ENCODE data around the gene STAG1.
"Not testable (repeated sequence)": the region's sequence is repeated elsewhere in the genome, so short reads cannot be mapped to it uniquely, and the experiment has no call there.

Gene STAG1

DNA sequence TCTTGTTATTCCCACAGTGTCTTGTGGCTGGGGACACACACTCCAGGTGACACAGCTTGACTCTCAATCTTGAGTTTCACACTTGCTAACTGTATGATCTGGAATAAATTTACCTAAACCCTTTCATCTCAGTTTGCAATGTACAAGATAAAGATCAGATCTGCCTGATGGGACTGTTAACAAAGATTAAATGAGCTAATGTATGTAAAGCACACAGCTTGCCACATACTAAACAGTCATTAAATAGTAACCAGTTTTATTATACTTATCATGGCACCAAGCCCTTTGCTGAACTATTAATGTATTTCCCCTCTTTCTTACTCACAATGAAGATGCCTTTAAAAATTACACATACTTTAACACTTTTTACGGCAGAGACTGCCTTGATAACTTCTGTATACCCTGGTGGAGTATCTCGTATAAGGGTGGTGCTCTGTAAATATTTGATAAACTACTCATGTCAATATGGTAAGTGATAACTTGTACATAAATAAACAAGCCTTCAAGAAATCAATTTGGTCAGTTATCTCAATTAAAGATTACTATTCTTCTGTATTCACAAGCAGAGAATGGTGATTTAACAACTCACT is 184.5 kb downstream of the STAG1 start:
- Histone ChIP-seq H3K36me3 (no peaks in the 10 kb centered on the region), H3K27ac (no peak overlapping the region), H3K27me3 (ENCODE audit: insufficient read depth, low read depth, severe bottlenecking) (no peaks in the 10 kb centered on the region), H3K9me3 (ENCODE audit: severe bottlenecking) (no peaks in the 10 kb centered on the region), H3K4me3 (ENCODE audit: low read depth, low read length) (no peak overlapping the region)
- TF ChIP-seq, protein P1, sequence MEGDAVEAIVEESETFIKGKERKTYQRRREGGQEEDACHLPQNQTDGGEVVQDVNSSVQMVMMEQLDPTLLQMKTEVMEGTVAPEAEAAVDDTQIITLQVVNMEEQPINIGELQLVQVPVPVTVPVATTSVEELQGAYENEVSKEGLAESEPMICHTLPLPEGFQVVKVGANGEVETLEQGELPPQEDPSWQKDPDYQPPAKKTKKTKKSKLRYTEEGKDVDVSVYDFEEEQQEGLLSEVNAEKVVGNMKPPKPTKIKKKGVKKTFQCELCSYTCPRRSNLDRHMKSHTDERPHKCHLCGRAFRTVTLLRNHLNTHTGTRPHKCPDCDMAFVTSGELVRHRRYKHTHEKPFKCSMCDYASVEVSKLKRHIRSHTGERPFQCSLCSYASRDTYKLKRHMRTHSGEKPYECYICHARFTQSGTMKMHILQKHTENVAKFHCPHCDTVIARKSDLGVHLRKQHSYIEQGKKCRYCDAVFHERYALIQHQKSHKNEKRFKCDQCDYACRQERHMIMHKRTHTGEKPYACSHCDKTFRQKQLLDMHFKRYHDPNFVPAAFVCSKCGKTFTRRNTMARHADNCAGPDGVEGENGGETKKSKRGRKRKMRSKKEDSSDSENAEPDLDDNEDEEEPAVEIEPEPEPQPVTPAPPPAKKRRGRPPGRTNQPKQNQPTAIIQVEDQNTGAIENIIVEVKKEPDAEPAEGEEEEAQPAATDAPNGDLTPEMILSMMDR (IDR thresholded peaks at IDR 0.05; ENCODE audit: low read depth, low read length): no peak
- DNase-seq: no peak

DNA sequence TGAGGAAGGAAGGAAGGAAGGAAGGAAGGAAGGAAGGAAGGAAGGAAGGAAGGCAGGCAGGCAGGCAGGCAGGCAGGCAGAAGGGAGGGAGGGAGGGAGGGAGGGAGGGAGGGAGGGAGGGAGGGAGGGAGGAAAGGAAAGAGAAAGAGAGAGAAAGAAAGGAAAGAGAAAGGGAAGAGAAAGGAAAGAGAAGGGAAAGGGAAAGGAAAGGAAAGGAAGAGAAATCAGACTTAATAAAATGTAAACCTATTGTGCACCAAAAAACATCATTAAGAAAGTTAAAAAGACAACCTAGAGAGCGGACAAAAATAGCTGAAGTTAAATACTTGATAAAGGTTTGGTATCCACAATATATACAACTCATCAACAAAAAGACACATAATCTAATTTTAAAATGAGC is 187.2 kb downstream of the STAG1 start:
- not testable (repeated sequence) for H3K27me3 ChIP-seq (ENCODE audit: insufficient read depth, low read depth, severe bottlenecking); H3K36me3 ChIP-seq; DNase-seq; H3K4me3 ChIP-seq (ENCODE audit: low read depth, low read length); H3K27ac ChIP-seq; H3K9me3 ChIP-seq (ENCODE audit: severe bottlenecking)

GRCh38 chr3:136562026-136562425 is 190.2 kb downstream of the STAG1 start:
- DNase-seq: no peak
- TF ChIP-seq, protein P1 (IDR thresholded peaks at IDR 0.05; ENCODE audit: low read depth, low read length): no peak
- Histone ChIP-seq H3K9me3 (ENCODE audit: severe bottlenecking) (no peaks in the 10 kb centered on the region), H3K4me3 (ENCODE audit: low read depth, low read length) (no peak overlapping the region), H3K36me3 (no peaks in the 10 kb centered on the region), H3K27ac (no peak overlapping the region), H3K27me3 (ENCODE audit: insufficient read depth, low read depth, severe bottlenecking) (no peaks in the 10 kb centered on the region)

GRCh38 chr3:136559896-136560295 is 192.3 kb downstream of the STAG1 start:
- H3K4me3 ChIP-seq (ENCODE audit: low read depth, low read length): no peak overlapping the region
- TF ChIP-seq, protein P1 (IDR thresholded peaks at IDR 0.05; ENCODE audit: low read depth, low read length): no peak
- H3K27me3 ChIP-seq (ENCODE audit: insufficient read depth, low read depth, severe bottlenecking): no peaks in the 10 kb centered on the region
- no peak overlapping the region for H3K27ac ChIP-seq
- DNase-seq: no peak
- no peaks in the 10 kb centered on the region for H3K9me3 ChIP-seq (ENCODE audit: severe bottlenecking)
- no peaks in the 10 kb centered on the region for H3K36me3 ChIP-seq

DNA sequence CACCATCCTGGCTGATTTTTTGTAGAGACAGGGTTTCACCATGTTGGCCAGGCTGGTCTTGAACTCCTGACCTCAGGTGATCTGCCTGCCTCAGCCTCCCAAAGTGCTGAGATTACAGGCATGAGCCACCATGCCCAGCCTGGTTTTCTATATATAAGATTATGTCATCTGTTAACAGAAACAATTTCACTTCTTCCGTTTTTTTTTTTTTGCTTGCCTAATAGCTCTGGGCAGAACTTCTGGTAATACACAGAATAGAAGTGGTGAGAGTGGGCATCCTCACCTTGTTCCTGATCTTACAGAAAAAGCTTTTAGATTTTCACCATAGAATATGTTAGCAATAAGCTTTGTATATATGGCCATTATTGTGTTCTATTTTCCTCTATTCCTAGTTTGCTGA is 202.7 kb downstream of the STAG1 start:
- H3K27ac ChIP-seq; H3K4me3 ChIP-seq (ENCODE audit: low read depth, low read length); H3K27me3 ChIP-seq (ENCODE audit: insufficient read depth, low read depth, severe bottlenecking); H3K9me3 ChIP-seq (ENCODE audit: severe bottlenecking); H3K36me3 ChIP-seq; DNase-seq: not testable (repeated sequence)

DNA sequence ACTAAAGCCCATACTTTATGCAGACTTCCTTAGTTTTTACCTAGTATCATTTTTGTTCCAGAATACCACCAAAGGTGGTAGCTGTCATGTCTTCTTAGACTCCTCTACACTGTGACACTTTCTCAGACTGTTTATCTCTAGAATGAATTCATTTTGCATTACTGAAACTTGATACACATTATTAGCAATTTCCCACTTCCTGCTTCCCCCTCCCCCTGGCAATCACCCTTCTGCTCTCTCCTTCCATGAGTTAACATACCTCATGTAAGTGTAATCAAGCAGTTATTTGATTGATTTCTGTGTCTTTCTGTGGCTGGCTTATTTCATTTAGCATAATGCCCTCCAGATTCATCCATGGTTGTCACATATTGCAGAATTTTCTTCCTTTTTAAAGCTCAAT is 204.9 kb downstream of the STAG1 start:
- TF ChIP-seq, protein P1 (IDR thresholded peaks at IDR 0.05; ENCODE audit: low read depth, low read length): no peak
- H3K9me3 ChIP-seq (ENCODE audit: severe bottlenecking): no peaks in the 10 kb centered on the region
- H3K27me3 ChIP-seq (ENCODE audit: insufficient read depth, low read depth, severe bottlenecking): no peaks in the 10 kb centered on the region
- no peak overlapping the region for H3K27ac ChIP-seq
- no peak overlapping the region for H3K4me3 ChIP-seq (ENCODE audit: low read depth, low read length)
- no peaks in the 10 kb centered on the region; the same call in 1 of the 2 replicates for H3K36me3 ChIP-seq
- no peak for DNase-seq

DNA sequence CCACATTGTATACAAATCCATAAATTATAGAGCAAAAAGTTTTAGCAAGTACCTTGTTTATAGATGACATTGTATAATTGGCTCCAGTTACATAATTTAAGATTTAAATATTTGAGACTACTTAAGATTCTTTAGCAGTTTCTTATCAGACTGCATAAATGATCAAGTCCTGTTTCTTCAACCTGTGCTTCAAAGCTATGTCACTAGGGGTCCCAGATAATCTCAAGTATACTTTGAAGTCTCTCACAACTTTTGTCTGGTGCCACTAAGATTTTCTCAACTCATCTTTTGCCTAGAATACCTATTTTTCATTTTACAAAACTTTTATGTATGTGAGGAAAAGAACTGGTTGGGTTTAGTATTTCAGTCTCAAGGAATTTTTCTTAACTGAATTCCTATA is 205.5 kb downstream of the STAG1 start:
- H3K9me3 ChIP-seq (ENCODE audit: severe bottlenecking): no peaks in the 10 kb centered on the region
- H3K27ac ChIP-seq: no peak overlapping the region
- no peaks in the 10 kb centered on the region for H3K27me3 ChIP-seq (ENCODE audit: insufficient read depth, low read depth, severe bottlenecking)
- DNase-seq: no peak
- TF ChIP-seq, protein P1 (IDR thresholded peaks at IDR 0.05; ENCODE audit: low read depth, low read length): no peak
- H3K4me3 ChIP-seq (ENCODE audit: low read depth, low read length): no peak overlapping the region
- H3K36me3 ChIP-seq: no peaks in the 10 kb centered on the region; the same call in 1 of the 2 replicates
